ENCODE results near the gene GOLGA6L9.
"Not testable (repeated sequence)": the region's sequence is repeated elsewhere in the genome, so short reads cannot be mapped to it uniquely, and the experiment has no call there.

The GOLGA6L9 gene

DNA sequence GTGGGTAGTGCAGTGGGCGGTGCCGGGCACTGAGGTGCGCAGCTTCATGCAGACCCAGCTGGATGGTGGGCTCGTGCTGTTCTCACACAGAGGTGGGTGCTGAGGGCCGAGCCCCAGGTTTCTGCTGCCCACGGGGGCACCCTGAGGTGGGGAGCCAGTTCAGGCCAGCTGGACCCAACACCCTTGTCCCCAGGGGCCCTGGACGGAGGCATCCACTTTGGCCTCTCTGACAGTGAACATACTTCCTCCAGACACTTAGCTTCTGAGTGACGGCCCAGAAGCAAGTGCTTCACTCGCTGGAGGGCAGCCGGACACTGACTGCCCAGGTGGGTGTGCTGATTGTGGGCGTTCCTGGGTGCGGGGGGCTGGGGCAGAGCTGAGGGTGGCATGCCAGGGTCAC is 39.8 kb downstream of the GOLGA6L9 start:
- DNase-seq = not testable (repeated sequence)

DNA sequence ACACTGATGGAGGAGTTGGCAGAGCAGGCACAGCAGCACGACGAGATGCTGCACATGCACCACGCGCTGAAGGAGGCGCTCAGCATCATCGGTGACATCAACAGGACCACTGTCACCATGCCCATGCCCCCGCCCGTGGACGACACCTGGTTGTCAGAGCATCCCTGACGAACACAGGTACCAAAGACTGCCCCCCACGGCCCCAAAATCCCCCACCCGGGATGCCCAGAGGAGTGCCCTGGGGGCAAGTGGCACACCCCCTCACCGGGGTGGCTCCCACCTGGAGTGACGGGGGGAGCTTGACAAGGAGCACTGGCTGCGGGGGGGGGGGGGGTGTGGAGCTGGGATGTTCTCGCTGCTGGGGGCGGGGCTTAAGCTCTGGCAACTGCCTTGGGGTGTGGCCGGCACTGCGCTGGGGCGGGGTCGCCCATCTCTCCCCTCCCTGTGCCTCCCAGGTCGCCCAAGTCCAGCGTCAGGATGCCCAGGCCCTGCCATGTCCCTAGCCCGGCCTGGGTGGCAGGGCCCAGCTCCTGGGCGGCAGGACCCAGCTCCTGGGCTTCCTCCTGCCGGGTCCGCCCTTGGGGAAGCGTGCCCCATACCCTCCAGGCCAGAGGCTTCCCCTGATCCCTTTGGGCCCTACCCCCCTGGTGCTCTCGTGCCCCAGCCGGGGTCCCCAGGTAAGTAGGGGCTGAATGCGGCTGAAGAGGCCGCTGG is 42.8 kb downstream of the GOLGA6L9 start:
- not testable (repeated sequence) for DNase-seq

DNA sequence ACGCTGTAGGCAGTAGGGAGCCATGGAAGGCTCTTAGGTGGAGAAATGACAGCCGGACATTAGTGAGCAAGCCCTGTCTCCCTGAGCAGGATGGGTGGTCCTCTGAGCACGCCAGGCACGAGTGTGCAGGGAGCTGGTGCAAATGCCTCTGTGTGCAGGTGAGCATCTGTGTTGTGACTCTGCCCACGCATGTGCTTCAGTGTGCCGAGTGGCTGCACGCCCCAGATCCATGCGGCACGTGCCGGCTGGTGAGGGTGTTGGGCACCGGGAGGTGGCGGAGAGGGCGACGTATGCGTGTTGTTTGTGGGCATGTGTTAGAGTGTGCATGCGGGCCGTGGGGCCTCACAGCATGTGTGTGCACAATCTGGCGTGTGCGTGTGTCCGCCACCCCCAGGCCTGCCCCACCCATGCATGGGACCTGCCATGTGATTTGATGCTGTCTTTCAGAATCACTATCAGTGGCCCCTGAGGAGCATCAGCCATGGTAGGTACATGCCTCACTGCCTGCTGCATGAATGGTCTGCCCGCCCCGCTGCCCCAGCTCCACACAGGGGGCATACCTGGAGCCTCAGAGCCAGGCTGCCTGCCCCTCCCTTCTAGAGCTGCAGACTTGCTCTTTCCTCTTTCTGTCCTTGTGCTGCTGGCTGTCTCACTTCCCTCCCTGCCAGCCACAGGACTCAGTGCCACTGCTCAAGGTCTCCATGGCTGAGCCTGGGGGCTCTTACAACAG is 45.1 kb downstream of the GOLGA6L9 start:
- not testable (repeated sequence) for DNase-seq

DNA sequence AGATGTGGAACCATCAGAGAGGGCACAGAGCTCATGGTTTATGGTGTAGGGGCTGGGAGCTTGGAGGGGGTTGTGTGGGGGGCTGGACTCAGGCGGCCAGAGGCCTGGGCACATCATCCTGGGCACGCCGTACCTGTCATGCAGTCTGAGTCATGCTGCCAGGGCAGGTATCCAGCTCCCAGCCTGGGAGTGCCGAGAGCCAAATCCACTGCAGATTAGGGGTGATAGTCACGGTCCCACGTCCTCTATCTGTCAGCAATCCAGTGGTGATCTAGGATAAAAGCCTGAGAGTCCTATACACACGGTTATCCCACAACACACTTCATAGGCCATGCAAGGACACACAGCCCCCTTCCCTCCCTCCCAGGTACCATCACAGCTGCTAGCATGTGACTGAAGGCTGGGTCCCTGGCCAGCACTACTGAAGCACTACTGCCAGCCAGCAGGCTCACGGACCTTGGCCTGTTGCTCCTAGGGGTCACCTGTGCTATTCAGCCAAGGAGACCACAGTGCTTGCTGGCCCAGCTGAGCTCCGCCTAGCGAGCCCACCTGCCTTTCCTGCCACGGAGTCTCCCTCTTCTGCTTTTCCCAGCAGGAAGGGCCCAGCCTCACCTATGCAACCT is 45.8 kb downstream of the GOLGA6L9 start:
- not testable (repeated sequence) for DNase-seq

DNA sequence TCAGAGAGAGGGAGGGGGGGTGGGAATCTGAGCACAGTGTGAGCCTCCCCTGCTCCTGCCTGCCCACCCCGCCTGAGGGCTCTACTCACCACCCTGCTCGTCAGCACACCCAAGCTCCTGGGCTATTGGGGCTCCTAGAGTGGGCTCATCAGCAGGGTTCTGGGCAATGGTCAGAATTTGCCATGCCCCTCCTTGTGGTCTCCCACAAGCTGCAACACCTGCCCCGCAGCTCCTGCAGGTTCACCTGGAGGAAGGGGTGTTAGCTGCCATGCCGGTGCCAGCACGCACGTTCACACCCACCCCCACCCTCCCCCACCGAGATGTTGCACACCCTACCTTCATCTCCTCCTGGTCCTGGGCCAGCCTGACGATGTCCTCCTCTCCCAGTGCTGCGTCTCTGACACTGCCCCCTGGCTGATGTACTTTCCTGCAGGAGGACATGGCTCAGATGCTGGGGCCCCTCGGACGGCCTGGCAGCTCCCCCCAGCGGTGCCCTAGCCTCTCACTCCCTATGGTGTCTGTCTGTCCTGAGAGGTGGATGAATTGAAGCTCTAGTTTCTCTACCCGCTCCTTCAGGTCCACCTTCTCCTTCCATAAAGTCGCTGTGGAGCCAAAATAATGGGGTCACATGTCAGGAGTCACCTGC is 47.2 kb downstream of the GOLGA6L9 start:
- not testable (repeated sequence) for DNase-seq

DNA sequence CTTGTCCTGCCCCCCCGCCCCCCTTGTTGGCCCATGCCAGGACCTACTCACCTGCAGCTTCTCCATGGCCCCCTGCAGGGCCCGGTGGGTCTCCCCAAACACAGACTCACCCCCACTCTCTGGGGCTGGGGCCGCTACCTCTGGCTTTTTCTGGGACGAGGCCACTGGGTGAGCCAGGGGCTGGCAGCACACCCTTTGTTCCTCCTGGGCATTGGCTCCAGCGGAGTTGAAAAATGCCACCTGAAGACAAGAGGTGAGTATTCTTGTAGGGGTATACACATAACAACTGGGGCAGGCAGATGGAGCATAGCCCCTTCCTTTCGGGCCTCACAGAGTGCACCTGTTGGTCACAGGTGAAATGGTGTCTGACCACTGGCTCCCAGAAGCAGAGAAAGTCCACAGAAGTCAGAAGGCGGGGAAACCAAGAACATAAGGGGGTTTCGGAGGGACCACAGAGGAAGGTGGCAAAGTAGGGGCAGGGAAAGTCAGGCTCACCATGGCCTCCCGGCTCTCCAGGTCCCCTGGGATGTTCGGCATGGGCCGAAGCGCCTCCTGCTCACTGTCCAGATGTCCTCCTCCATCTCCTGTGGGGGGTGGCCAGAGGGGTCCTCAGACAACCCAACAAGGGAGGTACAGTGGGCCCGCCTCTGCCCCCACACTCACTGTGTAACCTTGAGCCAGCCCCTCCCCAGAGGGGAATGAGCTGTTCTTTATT is 47.9 kb downstream of the GOLGA6L9 start:
- not testable (repeated sequence) for DNase-seq
